Hepatocyte (in vitro differentiated cells): ENCODE measurements around the gene UGP2.

Experiments used
- CTCF ChIP-seq: fragments of 200-600 bp; sonication (generic); IDR thresholded peaks from 2 replicates; pipeline ENCODE4 v1.5.1; 2016; ENCODE audit warnings: antibody characterized with exemption, mild to moderate bottlenecking; ENCODE audit not compliant: poor library complexity
- EZH2 ChIP-seq: fragments of 200-600 bp; sonication (generic); IDR thresholded peaks from 2 replicates; pipeline ENCODE4 v1.6.1; 2016; ENCODE audit warnings: antibody characterized with exemption, mild to moderate bottlenecking, borderline replicate concordance
- EZH2phosphoT487 ChIP-seq: fragments of 200-600 bp; sonication (generic); IDR thresholded peaks from one replicate; pipeline ENCODE4 v1.6.1; 2018; ENCODE audit warnings: antibody characterized with exemption, mild to moderate bottlenecking, low read depth, moderate library complexity; ENCODE audit not compliant: unreplicated experiment, severe bottlenecking

- TF ChIP-seq EZH2 (no peak), CTCF (no peak), EZH2phosphoT487 (no peak)
Measured at GRCh38 chr2:63888053-63888452, 46.4 kb downstream of the UGP2 start.
